GM06990 (cell line): ENCODE measurements around the gene ATP11B.

ENCODE experiments used
- DNase-seq: peaks from one replicate; pipeline ENCODE4 v3.0.0-alpha.2; 2011; ENCODE audit not compliant: insufficient read length; ENCODE audit errors: extremely low read depth
- H3K27me3 ChIP-seq: replicated peaks from 2 replicates; pipeline ENCODE4 v1.6.0; 2011; ENCODE audit warnings: low read length; ENCODE audit not compliant: control insufficient read depth, insufficient read depth
- H3K36me3 ChIP-seq: 2 replicates; pipeline ENCODE4 v1.5.1; 2011; ENCODE audit warnings: low read length; ENCODE audit not compliant: control insufficient read depth, insufficient read depth
- H3K4me3 ChIP-seq: replicated peaks from 2 replicates; pipeline ENCODE4 v1.5.1; 2011; ENCODE audit warnings: low read depth, mild to moderate bottlenecking, control low read depth, low read length
- CTCF ChIP-seq: IDR thresholded peaks from 2 replicates; pipeline ENCODE4 v1.5.1; 2011; ENCODE audit warnings: low read length, control low read depth, mild to moderate bottlenecking, inconsistent platforms; ENCODE audit not compliant: insufficient read depth, poor library complexity, severe bottlenecking

Gene ATP11B

GRCh38 chr3:182925330-182925943, 132.1 kb downstream of the ATP11B start:
- DNase-seq = peak; percentile 68

DNA sequence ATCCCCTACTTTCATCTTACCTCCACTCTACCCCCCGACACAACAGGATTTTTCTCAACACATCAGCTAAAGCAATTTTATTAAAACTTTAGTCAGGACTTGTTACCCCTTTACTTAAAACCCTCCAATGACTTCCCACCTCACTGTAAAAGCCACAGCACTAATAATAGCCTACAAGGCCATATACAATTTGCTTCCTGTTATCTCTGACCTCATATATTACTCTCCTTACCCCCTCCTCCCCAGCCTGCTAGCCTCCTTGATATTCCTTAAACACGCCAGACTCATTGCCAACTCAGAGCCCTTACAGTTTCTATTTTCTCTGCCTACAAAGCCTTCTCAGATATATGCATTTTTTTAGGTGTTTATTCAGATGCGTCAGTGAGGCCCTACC, 132.6 kb downstream of the ATP11B start:
- no peak overlapping the region for H3K4me3 ChIP-seq
- DNase-seq = no peak
- H3K36me3 ChIP-seq = no peaks in the 10 kb centered on the region
- TF ChIP-seq CTCF = no peak
- no peaks in the 10 kb centered on the region for H3K27me3 ChIP-seq

More at GRCh38 chr3:182925330-182925943, 132.1 kb downstream of the ATP11B start:
- TF ChIP-seq CTCF = no peak
- Histone ChIP-seq H3K36me3 (no peaks in the 10 kb centered on the region), H3K4me3 (no peak overlapping the region), H3K27me3 (no peaks in the 10 kb centered on the region)

DNA sequence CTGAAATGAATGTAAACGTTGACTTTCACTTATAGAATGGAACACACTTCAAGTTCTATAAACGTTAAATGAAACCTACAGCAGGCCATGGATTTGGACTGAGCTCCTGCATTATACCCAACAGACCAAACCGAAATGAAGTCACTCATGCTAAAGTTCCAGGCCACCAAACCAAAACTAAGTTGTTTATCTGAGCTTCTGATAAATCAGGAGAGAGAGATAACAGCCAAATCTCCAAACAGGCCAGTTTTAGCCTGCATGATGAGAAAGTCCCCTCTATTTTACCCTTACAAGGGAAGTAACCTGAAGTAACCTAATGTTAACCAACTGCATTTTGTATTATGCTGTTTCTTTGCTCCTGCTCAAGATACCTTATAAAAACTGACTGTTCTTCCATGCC, 142.5 kb downstream of the ATP11B start:
- Histone ChIP-seq H3K36me3 (no peaks in the 10 kb centered on the region), H3K27me3 (no peaks in the 10 kb centered on the region), H3K4me3 (no peak overlapping the region)
- no peak for DNase-seq
- no peak for TF ChIP-seq CTCF

DNA sequence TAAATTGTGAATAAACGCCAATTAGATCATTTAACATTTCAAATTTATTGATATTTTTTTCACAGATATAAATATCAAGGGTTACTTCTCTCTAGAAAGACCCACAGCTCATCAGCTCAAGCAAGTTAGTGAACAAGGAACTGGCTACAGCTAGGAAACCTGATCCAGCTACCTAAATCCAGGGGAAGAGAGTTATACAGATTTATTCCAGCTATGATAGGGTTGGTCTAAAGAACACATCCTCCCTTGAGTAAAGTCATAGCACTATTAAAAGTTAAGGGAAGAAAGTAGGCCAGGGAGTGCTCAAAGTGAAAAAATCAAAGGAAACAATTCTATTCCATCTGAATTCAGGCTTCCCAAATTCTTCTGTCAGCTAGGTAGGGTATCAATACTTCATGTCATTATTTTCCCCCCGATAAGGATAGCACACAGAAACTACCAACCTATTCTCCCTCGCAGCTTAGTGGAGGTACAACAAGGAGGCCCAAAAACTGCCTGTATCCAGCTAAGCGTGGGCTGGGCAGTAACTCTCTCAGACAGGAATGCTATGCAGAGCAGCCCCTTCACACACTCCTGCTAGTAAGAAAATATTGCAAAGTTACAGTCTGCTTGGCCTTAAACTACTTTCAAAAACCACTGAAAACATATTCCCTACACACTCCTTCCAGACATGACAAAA, 143.1 kb downstream of the ATP11B start:
- no peak for TF ChIP-seq CTCF
- no peak for DNase-seq
- no peaks in the 10 kb centered on the region for H3K36me3 ChIP-seq
- no peak overlapping the region for H3K4me3 ChIP-seq
- H3K27me3 ChIP-seq = no peaks in the 10 kb centered on the region

GRCh38 chr3:182936918-182937285, 143.6 kb downstream of the ATP11B start:
- Histone ChIP-seq H3K27me3 (no peaks in the 10 kb centered on the region), H3K4me3 (no peak overlapping the region), H3K36me3 (no peaks in the 10 kb centered on the region)
- DNase-seq = no peak
- TF ChIP-seq CTCF = no peak
